ENCODE data around the gene TPRX1. TPM values are rescaled to one million over a fixed set of nuclear protein-coding genes. Genes with fewer than 3 reads are reported as not detected.
A peak's percentile ranks its signal among the peaks of the same experiment; 100 is the strongest.
"Not testable (repeated sequence)": the region's sequence is repeated elsewhere in the genome, so short reads cannot be mapped to it uniquely, and the experiment has no call there.

Gene TPRX1
- total and polyA plus RNA-seq, 4 donors: not detected

- H3K4me1 ChIP-seq (ENCODE audit: control insufficient read depth in 5 of 5, insufficient read depth in 5 of 5, low read length in 5 of 5): peaks cover 0 to 19% (median 5%) of the 10 kb centered on the region in 5 donors
- 51 to 76% methylated on average over 24 of the region's 24 CpGs for WGBS, 2 donors
- no peak for TF ChIP-seq CTCF (IDR thresholded peaks at IDR 0.05; ENCODE audit: control extremely low read depth, extremely low read depth)
- peak overlapping the region; percentile 97 to 98 for H3K27ac ChIP-seq (ENCODE audit: low read depth in 1 of 2, low read length in 1 of 2)
- H3K9me3 ChIP-seq (ENCODE audit: control insufficient read depth in 4 of 4, insufficient read depth in 3 of 4, low read length in 3 of 4): no peaks in the 10 kb centered on the region
- ATAC-seq (ENCODE audit: insufficient read depth, low FRiP score): no peak
- no peak overlapping the region for H3K9ac ChIP-seq (ENCODE audit: insufficient read depth in 1 of 2, low read length in 2 of 2)
- no peaks in the 10 kb centered on the region for H3K27me3 ChIP-seq (ENCODE audit: control insufficient read depth in 3 of 3, insufficient read depth in 3 of 3, low read length in 2 of 3)
- peaks cover 0 to 30% (median 7%) of the 10 kb centered on the region in 4 donors for H3K36me3 ChIP-seq (ENCODE audit: control insufficient read depth in 4 of 4, insufficient read depth in 4 of 4, low read length in 4 of 4)
- peak overlapping the region; percentile 64 for H3K4me3 ChIP-seq
- DNase-seq: peak in 1 of 3 donors; percentile 51
These were observed 24.7 kb downstream of the TPRX1 start for GRCh38 chr19:47779524-47780214.

GRCh38 chr19:47778954-47779351, 25.4 kb downstream of the TPRX1 start:
- H3K9ac ChIP-seq (ENCODE audit: insufficient read depth in 1 of 2, low read length in 2 of 2): peak overlapping the region in 1 of 2 donors; percentile 79
- no peaks in the 10 kb centered on the region for H3K9me3 ChIP-seq (ENCODE audit: control insufficient read depth in 4 of 4, insufficient read depth in 3 of 4, low read length in 3 of 4)
- H3K36me3 ChIP-seq (ENCODE audit: control insufficient read depth in 4 of 4, insufficient read depth in 4 of 4, low read length in 4 of 4): peaks cover 0 to 23% (median 5%) of the 10 kb centered on the region in 4 donors
- ATAC-seq (ENCODE audit: insufficient read depth, low FRiP score) (peak; percentile 6), DNase-seq (peak in 1 of 3 donors; percentile 33)
- TF ChIP-seq CTCF (IDR thresholded peaks at IDR 0.05; ENCODE audit: control extremely low read depth, extremely low read depth): no peak
- H3K27ac ChIP-seq (ENCODE audit: low read depth in 1 of 2, low read length in 1 of 2): peak overlapping the region; percentile 97 to 98
- peak overlapping the region; percentile 64 for H3K4me3 ChIP-seq
- peaks cover 0 to 19% (median 5%) of the 10 kb centered on the region in 5 donors for H3K4me1 ChIP-seq (ENCODE audit: control insufficient read depth in 5 of 5, insufficient read depth in 5 of 5, low read length in 5 of 5)
- WGBS, 2 donors: 1 to 2% methylated on average over 19 to 20 of the region's 20 CpGs
- H3K27me3 ChIP-seq (ENCODE audit: control insufficient read depth in 3 of 3, insufficient read depth in 3 of 3, low read length in 2 of 3): no peaks in the 10 kb centered on the region

GRCh38 chr19:47778049-47778953, 26.1 kb downstream of the TPRX1 start, which contains the start of gene SELENOW:
Gene SELENOW, plus strand, starts transcription at chr19:47778703. Its CDS starts 83 bp downstream, at chr19:47778786.
- DNase-seq: peak; percentile 83 to 87 (median 85)
- no peak for TF ChIP-seq CTCF (IDR thresholded peaks at IDR 0.05; ENCODE audit: control extremely low read depth, extremely low read depth)
- no peaks in the 10 kb centered on the region for H3K9me3 ChIP-seq (ENCODE audit: control insufficient read depth in 4 of 4, insufficient read depth in 3 of 4, low read length in 3 of 4)
- H3K36me3 ChIP-seq (ENCODE audit: control insufficient read depth in 4 of 4, insufficient read depth in 4 of 4, low read length in 4 of 4): peaks cover 0 to 19% (median 5%) of the 10 kb centered on the region in 4 donors
- H3K4me1 ChIP-seq (ENCODE audit: control insufficient read depth in 5 of 5, insufficient read depth in 5 of 5, low read length in 5 of 5): peaks cover 0 to 19% (median 5%) of the 10 kb centered on the region in 5 donors
- peak within 1 kb of the TSS; percentile 97 to 98 for H3K27ac ChIP-seq (ENCODE audit: low read depth in 1 of 2, low read length in 1 of 2)
- H3K4me3 ChIP-seq: peak within 1 kb of the TSS; percentile 64
- WGBS, 2 donors: 0 to 1% methylated on average over 59 to 65 of the region's 65 CpGs
- ATAC-seq (ENCODE audit: insufficient read depth, low FRiP score): peak; percentile 86
- H3K9ac ChIP-seq (ENCODE audit: insufficient read depth in 1 of 2, low read length in 2 of 2): peak within 1 kb of the TSS; percentile 12 to 79
- H3K27me3 ChIP-seq (ENCODE audit: control insufficient read depth in 3 of 3, insufficient read depth in 3 of 3, low read length in 2 of 3): no peaks in the 10 kb centered on the region

GRCh38 chr19:47777245-47778048, 26.9 kb downstream of the TPRX1 start:
- DNase-seq; H3K27me3 ChIP-seq (ENCODE audit: control insufficient read depth in 3 of 3, insufficient read depth in 3 of 3, low read length in 2 of 3); H3K4me3 ChIP-seq; ATAC-seq (ENCODE audit: insufficient read depth, low FRiP score); H3K9me3 ChIP-seq (ENCODE audit: control insufficient read depth in 4 of 4, insufficient read depth in 3 of 4, low read length in 3 of 4); H3K9ac ChIP-seq (ENCODE audit: insufficient read depth in 1 of 2, low read length in 2 of 2): not testable (repeated sequence)
- H3K4me1 ChIP-seq (ENCODE audit: control insufficient read depth in 5 of 5, insufficient read depth in 5 of 5, low read length in 5 of 5): peaks cover 0 to 19% (median 5%) of the 10 kb centered on the region in 5 donors
- H3K36me3 ChIP-seq (ENCODE audit: control insufficient read depth in 4 of 4, insufficient read depth in 4 of 4, low read length in 4 of 4): peaks cover 0 to 15% (median 5%) of the 10 kb centered on the region in 4 donors
- H3K27ac ChIP-seq (ENCODE audit: low read depth in 1 of 2, low read length in 1 of 2): peak overlapping the region; percentile 97 to 98
- WGBS, 2 donors: 60 to 86% methylated on average over 23 of the region's 23 CpGs

Measured in lung (tissue), 12 donors.